NAMALWA (cell line): ENCODE data around the gene DNAH9.

Experiments
- DNase-seq: peaks from one replicate; pipeline ENCODE4 v3.0.0-alpha.2; 2015; ENCODE audit warnings: low spot score

DNAH9 gene, protein sequence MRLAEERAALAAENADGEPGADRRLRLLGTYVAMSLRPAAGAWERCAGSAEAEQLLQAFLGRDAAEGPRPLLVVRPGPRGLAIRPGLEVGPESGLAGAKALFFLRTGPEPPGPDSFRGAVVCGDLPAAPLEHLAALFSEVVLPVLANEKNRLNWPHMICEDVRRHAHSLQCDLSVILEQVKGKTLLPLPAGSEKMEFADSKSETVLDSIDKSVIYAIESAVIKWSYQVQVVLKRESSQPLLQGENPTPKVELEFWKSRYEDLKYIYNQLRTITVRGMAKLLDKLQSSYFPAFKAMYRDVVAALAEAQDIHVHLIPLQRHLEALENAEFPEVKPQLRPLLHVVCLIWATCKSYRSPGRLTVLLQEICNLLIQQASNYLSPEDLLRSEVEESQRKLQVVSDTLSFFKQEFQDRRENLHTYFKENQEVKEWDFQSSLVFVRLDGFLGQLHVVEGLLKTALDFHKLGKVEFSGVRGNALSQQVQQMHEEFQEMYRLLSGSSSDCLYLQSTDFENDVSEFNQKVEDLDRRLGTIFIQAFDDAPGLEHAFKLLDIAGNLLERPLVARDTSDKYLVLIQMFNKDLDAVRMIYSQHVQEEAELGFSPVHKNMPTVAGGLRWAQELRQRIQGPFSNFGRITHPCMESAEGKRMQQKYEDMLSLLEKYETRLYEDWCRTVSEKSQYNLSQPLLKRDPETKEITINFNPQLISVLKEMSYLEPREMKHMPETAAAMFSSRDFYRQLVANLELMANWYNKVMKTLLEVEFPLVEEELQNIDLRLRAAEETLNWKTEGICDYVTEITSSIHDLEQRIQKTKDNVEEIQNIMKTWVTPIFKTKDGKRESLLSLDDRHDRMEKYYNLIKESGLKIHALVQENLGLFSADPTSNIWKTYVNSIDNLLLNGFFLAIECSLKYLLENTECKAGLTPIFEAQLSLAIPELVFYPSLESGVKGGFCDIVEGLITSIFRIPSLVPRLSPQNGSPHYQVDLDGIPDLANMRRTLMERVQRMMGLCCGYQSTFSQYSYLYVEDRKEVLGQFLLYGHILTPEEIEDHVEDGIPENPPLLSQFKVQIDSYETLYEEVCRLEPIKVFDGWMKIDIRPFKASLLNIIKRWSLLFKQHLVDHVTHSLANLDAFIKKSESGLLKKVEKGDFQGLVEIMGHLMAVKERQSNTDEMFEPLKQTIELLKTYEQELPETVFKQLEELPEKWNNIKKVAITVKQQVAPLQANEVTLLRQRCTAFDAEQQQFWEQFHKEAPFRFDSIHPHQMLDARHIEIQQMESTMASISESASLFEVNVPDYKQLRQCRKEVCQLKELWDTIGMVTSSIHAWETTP (N-terminal part only)

DNA sequence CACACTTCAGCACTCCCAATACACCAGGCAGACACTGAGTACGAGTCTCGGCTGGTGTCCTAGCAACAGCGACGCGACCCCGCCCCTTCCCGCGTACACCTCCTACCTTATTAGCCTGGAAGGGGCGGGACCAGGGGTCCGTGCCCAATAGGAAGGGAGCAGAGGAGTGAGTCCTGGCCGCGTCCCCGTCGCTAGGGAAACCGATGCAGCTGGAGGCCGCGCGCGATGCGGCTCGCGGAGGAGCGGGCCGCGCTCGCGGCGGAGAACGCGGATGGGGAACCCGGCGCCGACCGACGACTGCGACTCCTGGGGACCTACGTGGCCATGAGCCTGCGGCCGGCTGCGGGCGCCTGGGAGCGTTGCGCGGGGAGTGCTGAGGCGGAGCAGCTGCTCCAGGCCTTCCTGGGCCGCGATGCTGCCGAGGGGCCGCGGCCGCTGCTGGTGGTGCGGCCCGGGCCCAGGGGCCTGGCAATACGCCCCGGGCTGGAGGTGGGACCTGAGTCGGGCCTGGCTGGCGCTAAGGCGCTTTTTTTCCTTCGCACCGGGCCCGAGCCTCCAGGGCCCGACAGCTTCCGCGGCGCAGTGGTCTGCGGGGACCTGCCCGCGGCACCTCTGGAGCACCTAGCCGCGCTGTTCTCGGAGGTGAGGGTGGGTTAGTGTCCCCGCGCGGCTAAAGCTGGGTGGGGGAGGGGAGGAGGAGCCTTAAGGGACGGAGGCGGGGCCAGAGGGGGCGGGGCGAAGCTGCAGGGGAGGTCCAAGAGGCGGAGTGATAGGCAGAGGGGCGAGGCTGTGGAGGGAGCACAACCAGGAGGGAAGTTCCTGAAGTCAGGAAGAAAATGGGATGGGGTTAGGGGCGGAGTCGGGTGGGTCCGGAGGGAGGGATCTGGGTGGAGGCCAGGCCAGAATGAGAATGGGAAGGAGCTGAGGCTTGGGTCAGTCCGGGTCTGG is at the start of gene DNAH9:
DNAH9 (plus strand) TSS at position 197 of the 948 bp plus-strand sequence; CDS start at position 226, 29 bp downstream.
- DNase-seq: no peak

DNA sequence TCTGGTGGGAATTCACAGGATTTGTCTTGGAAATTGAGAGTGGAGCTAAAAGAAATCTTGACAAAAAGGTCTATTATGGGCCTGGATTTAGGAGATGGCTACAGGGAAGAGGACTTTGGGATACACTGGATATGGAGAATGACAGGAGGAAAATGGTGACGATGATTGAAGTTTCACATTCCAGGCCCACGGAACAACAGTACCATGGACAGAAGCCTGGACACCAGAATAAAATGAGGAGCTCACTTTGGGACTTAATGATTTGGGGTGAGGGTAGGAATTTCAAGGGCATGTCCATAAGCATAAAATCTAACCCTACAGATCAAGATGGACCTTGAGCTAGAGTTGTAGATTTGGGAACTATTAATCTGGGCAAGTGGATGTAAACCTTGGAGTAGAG is 47.8 kb upstream of the DNAH9 start:
- DNase-seq: no peak

DNA sequence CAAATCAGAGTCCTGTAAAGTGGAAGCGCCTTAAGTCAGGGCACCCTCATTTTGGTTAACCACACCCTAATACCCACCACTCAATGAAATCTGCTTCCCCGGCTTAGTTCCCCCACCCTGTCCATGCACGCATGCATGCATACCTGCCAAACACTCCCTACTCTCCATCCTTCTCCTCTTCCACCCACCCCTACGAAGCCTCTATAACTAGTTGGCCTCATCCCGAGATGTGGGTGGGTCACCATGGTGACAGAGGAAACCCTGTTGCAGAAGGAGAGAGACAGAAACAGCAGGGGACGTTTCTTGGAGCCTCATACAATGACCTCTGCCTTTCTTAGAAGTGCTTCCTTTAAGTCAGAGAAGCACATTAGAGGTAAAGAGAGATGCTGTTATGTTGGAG is 46.8 kb upstream of the DNAH9 start:
- DNase-seq: no peak

DNA sequence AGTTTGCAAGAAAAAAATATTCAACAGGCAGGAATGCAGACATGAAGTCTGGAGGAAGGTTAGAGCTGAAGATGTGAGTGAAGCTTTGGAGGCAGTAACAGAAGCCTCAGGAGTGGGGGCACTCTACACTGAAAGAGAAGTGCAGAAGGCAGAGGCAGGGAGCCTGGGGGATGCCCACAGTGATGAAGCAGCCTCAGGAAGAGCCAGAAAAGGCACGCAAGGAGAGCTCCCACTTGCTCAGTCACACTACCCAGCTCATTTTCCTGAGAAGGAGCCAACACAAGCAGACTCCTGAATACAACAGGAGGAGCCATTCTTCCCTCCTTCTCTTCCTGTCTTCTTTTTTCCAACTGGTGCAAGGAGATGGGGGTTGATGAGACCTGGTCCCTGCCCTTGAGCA is 45.1 kb upstream of the DNAH9 start:
- no peak for DNase-seq

DNA sequence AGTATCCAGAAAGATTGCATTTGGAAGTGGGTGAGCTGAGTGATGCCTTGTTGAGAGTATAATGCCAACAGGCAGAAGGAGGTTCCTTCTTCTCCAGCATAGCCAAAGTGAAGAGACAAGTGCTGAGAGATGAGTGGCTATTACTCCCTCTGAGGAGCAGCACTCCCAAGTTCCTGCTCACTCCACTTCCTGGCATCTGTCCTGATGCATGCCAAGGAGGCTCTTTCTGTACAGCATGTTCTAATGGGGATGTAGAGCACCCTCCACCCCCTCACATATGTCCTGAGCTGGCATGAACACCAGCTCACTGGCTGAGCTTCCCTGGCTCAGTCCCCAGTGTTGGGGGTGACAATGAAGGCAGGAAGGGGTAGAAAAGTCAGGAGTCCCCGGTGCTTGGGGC is 44.2 kb upstream of the DNAH9 start:
- no peak for DNase-seq

DNA sequence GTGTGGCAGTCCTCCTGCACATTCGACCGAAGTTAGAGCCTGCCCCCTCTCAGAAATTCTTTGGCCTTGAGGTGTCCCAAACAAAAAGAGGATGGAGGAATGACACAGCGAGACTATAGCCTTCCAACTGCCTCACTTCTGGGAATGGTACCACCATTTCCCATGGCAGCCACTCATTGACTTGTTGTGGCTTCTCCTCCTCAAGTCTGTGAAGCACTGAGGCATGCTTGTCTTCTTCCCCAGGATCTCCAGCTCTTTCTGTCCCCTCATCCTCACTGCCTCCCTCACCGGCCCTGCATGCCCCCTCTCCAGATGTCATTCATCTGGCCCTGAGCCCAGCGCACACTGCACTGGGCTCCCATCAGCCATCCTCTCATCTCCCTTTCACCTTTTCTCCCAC is 43.7 kb upstream of the DNAH9 start:
- DNase-seq: no peak

DNA sequence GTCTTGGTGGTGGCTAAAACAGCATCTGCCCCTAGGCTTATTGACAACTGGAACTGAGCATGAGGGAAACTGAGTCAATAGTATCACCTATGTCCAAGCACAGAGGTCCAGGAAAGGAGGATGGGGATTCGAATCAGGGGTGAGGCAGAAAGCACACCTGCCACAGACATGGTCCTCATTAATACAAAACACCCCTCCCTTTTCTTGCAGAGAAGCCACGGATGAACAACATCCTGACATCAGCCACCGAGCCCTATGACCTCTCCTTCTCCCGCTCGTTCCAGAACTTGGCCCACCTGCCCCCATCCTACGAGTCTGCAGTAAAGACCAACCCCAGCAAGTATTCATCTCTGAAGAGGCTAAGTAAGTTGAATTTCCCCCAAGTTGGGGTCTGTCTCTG is 42.7 kb upstream of the DNAH9 start:
- DNase-seq: no peak

DNA sequence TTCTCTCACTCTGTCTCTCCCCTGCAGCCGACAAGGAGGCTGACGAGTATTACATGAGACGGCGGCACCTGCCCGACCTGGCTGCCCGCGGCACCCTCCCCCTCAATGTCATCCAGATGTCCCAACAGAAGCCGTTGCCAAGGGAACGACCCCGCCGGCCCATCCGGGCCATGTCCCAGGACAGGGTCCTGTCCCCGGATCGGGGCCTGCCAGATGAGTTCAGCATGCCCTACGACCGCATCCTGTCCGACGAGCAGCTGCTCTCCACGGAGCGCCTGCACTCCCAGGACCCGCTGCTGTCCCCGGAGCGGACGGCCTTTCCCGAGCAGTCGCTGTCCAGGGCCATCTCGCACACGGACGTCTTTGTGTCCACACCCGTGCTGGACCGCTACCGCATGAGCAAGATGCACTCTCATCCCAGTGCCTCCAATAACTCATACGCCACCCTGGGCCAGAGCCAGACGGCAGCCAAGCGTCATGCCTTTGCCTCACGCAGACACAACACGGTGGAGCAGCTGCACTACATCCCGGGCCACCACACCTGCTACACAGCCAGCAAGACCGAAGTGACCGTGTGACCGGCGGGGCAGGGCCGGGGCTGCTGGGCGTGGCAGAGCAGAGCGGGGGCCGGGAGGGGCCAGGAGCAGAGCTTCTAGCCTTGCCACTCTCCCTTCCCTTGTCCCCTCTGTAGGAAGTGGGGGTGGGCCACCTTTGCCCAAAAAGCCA is 40.4 kb upstream of the DNAH9 start:
- DNase-seq: no peak

DNA sequence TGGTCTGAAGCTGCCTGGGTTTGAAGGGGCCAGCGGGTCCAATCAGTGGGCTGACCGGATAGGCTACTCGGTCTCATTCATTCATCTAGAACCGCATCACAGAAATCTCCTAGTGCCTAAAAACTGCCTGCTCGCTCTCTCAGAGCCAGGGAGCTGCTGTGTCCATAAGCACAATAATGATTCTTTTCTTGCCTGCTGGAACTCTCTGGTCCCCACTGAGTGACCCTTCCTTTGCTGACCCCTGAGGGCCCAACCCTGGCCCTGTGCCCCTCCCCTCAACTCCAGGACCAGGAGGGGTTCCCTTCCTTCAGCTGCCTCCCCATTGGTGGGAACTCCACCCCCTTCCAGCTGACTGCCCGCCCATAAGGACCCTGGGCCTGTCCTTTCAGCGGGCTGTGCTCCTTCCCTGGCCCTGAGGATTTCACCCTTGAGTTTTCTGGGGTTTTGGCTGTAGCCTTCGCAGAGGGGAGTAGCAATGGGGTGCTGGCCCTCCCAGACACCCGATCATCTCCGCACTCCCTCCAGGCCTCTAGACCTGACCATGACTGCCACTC is 39.5 kb upstream of the DNAH9 start:
- no peak for DNase-seq

DNA sequence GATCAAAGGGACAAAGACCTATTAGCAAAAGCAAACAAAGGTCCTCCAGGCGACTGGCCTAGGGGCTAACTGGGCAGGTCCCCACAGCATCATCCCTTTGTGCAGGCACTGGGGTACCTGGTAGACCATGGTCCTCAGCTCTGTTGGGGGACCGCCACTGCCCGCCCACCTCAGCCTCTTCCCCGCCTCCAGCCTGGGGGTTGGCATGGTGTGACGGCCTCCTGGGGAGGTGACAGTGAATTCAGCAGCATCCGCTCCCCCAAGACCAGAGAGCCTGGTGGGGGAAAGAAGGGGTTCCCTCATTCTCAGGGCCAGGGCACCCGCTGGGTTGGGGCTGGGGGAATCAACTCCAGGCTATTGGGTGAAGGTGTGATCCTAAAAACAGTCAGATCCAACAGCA is 38.7 kb upstream of the DNAH9 start:
- no peak for DNase-seq

DNA sequence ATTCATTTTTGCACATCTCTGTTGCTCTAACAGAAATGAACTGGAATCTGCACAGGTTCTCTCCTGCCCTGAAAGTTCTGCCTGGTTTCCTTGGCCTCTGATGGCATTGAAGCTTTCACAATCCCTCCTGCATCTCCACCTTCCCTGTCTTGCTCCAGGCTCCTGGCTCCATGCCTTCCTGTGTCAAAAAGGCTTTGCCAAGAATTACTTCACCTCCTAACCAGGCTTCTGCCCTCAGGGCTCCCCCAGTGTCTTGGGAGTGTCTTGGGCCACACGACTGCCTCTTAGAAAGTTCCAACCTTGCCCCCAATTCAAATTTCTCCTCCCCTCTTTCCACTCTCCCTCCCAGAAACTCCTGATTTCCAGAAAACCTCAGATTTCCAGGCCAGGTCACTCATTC is 37.0 kb upstream of the DNAH9 start:
- DNase-seq: no peak

DNA sequence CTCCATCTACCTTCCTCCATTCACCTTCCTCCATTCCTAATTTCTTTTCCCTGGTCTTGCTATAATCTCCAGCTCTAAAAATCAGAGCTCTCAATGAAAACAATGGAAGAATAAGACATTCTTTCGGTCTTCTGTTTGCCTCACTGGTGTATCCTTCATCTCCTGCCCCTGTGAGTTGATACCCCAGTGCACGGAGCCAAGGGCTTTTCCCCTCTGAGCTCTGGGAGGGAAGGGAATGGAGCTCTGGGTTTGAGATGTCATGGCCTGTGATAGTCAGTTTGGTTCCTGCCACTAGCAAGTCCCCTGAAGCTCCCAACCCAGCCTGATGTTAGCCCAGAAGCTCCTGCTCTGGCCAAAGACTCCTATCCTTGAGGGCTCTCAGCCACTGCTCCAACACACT is 36.6 kb upstream of the DNAH9 start:
- DNase-seq: no peak

DNA sequence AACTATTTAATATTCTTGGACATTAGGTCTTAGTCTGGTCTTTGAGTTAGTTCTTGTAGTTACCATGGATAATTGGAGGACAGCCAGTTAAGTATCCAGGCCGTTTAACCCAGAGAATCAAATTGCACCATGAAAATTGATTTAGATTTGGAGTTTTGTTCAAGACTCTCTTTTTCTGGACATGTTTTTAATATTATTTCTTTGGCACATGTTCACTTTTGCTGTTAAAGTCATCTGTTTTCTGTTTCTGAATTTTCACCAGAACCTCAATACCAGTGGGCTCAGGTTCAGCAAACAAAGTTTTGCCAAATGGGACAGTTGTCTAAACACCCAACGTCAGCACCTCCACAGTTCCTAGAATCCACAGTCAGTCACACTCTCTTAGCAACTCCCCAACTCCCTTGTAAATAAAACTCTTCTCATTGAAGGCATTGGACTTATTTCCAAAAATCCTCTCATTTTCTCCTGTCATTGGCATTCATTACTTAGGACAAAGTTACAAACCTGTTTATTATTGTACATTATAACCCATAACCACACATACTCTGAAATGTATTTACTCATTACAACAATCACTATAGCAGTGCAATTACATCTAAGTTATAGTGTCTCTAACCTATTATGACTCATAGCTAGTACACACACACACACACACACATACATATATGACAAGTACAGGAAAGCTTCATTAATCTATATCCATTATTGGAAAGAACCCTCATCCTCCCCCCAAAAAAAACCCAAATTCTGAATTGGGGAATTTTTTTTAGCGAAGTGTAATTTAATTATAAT is 33.5 kb upstream of the DNAH9 start:
- no peak for DNase-seq

DNA sequence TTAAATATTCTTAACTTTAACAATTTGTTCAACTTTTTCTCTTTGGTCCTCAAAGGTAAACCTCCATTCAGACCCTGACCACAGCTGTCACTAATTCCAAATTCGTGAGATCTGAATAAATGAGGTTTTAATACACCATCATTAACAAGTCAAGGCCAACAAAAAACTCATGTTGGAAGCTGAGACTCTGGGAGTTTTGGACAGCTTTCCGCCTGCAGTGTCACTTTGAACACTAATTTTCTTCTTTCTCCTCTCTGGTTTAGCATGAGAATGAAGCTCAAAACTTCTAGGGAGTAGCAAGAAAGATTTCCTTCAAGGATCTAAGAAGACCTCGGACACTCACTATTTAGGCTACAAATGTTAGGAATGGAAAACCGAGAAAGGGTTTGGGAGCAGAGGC is 32.7 kb upstream of the DNAH9 start:
- no peak for DNase-seq

DNA sequence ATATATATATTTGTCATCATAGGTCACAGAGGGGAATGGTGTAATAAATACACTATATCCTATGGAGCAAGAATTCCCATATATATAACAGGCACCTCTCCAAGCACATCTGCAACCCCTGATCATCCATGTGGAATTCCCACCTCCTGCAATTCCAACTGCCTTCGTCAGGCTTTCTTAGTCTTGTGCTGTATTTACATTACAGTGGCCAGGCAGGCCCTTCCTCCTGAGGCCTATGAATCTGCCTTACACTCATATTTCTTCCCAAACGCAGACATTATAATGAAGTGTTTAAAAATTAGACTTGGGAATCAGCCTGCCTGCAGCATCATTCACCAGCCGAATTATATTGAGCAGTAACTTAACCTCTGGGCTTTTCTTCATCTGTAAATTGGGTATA is 19.3 kb upstream of the DNAH9 start:
- no peak for DNase-seq

DNA sequence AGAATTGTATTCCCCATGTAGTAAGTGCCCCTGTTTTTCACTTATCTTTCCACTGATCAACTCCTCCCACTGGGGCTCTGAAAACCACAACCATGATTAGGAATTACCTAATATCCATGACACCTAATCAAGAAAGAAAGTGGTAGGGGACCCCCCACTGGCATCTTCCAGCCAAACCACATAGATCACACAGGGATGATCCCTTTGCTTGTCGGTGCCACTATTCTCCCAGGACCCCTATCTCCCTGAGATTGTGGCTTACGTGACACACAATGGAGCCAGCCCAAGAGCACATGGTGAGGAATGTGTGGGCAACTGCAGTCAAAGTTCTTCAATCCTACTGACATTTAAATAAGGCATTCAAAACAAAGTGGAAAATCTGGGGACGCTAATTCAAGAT is 17.6 kb upstream of the DNAH9 start:
- no peak for DNase-seq

DNA sequence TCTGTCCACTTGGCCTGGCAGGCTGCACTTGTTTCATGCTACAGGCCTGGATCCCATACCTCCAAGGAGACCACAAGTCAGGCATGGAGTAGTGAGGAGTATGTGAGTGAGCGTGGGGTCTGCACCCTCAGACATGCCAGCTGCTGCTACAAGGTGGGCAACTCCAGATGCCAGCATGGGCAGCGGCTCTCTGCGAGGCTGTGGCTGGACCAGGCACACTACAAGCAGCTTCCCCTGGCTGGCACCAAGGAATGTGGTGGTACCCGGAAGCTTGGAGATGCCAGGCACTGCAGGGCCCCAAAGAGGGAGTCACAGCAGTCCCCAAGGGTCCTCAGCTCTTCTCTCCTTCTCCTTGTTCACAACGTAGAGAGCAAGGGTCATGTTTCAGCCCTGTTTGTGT is 16.1 kb upstream of the DNAH9 start:
- DNase-seq: no peak

DNA sequence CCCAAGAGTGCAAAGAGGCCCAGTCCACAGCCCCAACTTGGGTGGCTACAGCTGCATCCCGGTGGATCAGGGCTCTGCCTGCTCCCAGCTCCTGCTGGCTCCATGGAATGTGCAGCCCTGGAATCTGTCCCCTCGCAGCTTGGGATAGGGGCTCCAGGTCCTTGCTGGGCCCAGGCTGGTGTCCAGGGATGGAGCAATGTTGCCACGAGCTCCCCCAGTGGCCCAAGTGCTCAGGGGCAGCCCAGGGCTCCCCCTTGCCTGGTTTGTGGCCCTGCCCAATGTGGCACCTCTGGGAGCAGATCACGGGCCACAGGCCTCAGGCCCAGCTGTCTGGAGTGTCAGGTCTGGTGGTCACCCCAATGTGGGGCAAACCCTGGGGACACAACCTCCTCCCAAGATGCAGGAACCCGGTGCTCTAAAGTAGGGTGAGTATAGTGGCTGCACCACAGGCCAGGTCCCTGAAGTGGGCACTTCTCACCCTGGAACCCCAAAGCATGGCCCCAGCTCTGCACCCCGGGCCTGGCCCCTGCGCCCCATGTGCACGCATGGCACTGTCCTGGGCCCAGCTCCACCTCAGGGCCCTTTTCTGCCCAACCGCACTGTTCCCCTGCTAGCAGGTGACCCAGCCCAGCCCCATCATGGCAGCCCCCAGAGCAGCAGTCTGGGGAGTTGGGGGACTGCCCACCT is 14.8 kb upstream of the DNAH9 start:
- no peak for DNase-seq

DNA sequence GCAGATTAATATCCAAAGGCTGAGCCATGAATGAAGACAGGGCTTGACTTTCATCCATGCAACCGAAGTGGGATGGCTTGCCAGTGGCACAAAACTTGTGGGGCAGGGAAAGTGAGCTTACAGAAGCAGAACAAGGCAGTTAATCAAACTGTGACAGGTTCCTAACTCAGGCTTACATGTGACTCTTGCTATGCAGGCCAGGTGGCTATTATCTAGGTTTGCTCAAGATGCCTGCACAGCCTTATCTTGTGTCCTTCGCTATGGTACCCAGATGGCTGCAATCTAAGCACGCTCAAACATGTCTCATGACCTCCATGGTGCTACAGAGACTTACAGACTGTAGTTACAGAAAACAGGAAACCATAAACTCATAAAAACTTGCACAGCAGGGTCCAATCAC is 8.6 kb upstream of the DNAH9 start:
- DNase-seq: no peak
